HepG2 (cell line): ENCODE measurements around the gene MTHFD1. TPM values are rescaled to one million over a fixed set of nuclear protein-coding genes. Genes with fewer than 3 reads are reported as not detected.

ENCODE experiments used
- ETV5 ChIP-seq: IDR thresholded peaks from 2 replicates; pipeline ENCODE4 v1.6.1; 2018; ENCODE audit warnings: missing biosample characterization, missing genetic modification reagents, inconsistent platforms, borderline replicate concordance
- MIER2 ChIP-seq: IDR thresholded peaks from 2 replicates; pipeline ENCODE4 v1.6.1; 2016; ENCODE audit warnings: missing biosample characterization, missing genetic modification reagents
- NFE2L1 ChIP-seq: sonication (generic); formaldehyde crosslinking; IDR thresholded peaks from 2 replicates; pipeline ENCODE4 v1.4.0; 2020; ENCODE audit warnings: missing genetic modification reagents, mild to moderate bottlenecking, borderline replicate concordance
- NFKB2 ChIP-seq: sonication (generic); formaldehyde crosslinking; IDR thresholded peaks from 2 replicates; pipeline ENCODE4 v1.4.0; 2020; ENCODE audit warnings: missing genetic modification reagents, borderline replicate concordance
- RXRB ChIP-seq: IDR thresholded peaks from 2 replicates; pipeline ENCODE4 v1.6.1; 2016; ENCODE audit warnings: borderline replicate concordance, missing genetic modification reagents, missing compliant biosample characterization
- SALL2 ChIP-seq: sonication (generic); formaldehyde crosslinking; IDR thresholded peaks from 2 replicates; pipeline ENCODE4 v1.8.1; 2023; ENCODE audit warnings: mild to moderate bottlenecking, missing genetic modification reagents, inconsistent platforms
- SNAPC2 ChIP-seq: sonication (generic); formaldehyde crosslinking; IDR thresholded peaks from 2 replicates; pipeline ENCODE4 v1.8.1; 2022; ENCODE audit warnings: mild to moderate bottlenecking, missing genetic modification reagents
- U2AF1 ChIP-seq: fragments of 200-400 bp; formaldehyde crosslinking; optimal IDR thresholded peaks from 2 replicates; pipeline ENCODE3; 2017; ENCODE audit warnings: mild to moderate bottlenecking, low read depth, low read length
- ZBTB21 ChIP-seq: sonication (generic); formaldehyde crosslinking; IDR thresholded peaks from 2 replicates; pipeline ENCODE4 v1.4.0; 2020; ENCODE audit warnings: missing genetic modification reagents
- ZBTB3 ChIP-seq: sonication (generic); formaldehyde crosslinking; IDR thresholded peaks from 2 replicates; pipeline ENCODE4 v1.4.0; 2020; ENCODE audit warnings: low read depth, mild to moderate bottlenecking, moderate library complexity, missing genetic modification reagents, borderline replicate concordance
- ZFP90 ChIP-seq: sonication (generic); formaldehyde crosslinking; IDR thresholded peaks from 2 replicates; pipeline ENCODE4 v1.8.0; 2022; ENCODE audit warnings: missing genetic modification reagents, mild to moderate bottlenecking, inconsistent platforms, borderline replicate concordance
- ZNF367 ChIP-seq: sonication (generic); formaldehyde crosslinking; IDR thresholded peaks from 2 replicates; pipeline ENCODE4 v1.4.0; 2020; ENCODE audit warnings: missing genetic modification reagents, borderline replicate concordance
- ZNF564 ChIP-seq: sonication (generic); formaldehyde crosslinking; IDR thresholded peaks from 2 replicates; pipeline ENCODE4 v1.8.1; 2023; ENCODE audit warnings: mild to moderate bottlenecking, missing genetic modification reagents
- ZSCAN20 ChIP-seq: sonication (generic); formaldehyde crosslinking; IDR thresholded peaks from 2 replicates; pipeline ENCODE4 v1.4.0; 2020; ENCODE audit warnings: missing genetic modification reagents, mild to moderate bottlenecking, borderline replicate concordance
- polyA plus RNA-seq, 8 experiments: library from polyadenylated mRNA; depleted of rRNA in 3 of 8; stranded (reverse) in 7 of 8; unstranded in 1 of 8; fragments of >200 nt; fragmentation: Illumina TruSeq in 4 of 8; extraction: Trizol in 4 of 8; gene quantifications; 2 replicates each; pipeline versions ENCODE4 v1.2.1 to v1.2.3, GENCODE V29; 2011 to 2016; ENCODE audit warnings: low read depth in 4 of 8, missing spikeins in 1 of 8, mixed read lengths in 1 of 8; ENCODE audit not compliant: insufficient read depth in 1 of 8
- total RNA-seq, 5 experiments: library from RNA; depleted of rRNA; stranded (reverse); fragments of >200 nt; fragmentation: Illumina TruSeq; extraction: Trizol; gene quantifications; 2 replicates each; pipeline ENCODE4 v1.2.3, GENCODE V29; 2016; ENCODE audit warnings: low read depth in 1 of 5
- TF ChIP-seq, protein P1 (sequence below): sonication (generic); formaldehyde crosslinking; IDR thresholded peaks from 2 replicates; pipeline ENCODE4 v1.4.0; 2020; ENCODE audit warnings: missing genetic modification reagents
- TF ChIP-seq, protein P2 (sequence below): sonication (generic); formaldehyde crosslinking; IDR thresholded peaks from 2 replicates; pipeline ENCODE4 v1.9.0; 2022; ENCODE audit warnings: low read depth, missing genetic modification reagents
- TF ChIP-seq, protein P3 (sequence below): sonication (generic); formaldehyde crosslinking; IDR thresholded peaks from 2 replicates; pipeline ENCODE4 v1.8.1; 2023; ENCODE audit warnings: mild to moderate bottlenecking, missing genetic modification reagents
- TF ChIP-seq, protein P4 (sequence below): sonication (generic); formaldehyde crosslinking; IDR thresholded peaks from 2 replicates; pipeline ENCODE4 v1.5.0; 2020; ENCODE audit warnings: missing genetic modification reagents
- TF ChIP-seq, protein P5 (sequence below): sonication (generic); formaldehyde crosslinking; IDR thresholded peaks from 2 replicates; pipeline ENCODE4 v1.4.0; 2020; ENCODE audit warnings: missing genetic modification reagents

Gene MTHFD1
- total and polyA plus RNA-seq, 2 of the 13 experiments (the other 11 are each of a cell fraction or from before 2014, with no cell fraction given) = 31.0 to 106 TPM

DNA sequence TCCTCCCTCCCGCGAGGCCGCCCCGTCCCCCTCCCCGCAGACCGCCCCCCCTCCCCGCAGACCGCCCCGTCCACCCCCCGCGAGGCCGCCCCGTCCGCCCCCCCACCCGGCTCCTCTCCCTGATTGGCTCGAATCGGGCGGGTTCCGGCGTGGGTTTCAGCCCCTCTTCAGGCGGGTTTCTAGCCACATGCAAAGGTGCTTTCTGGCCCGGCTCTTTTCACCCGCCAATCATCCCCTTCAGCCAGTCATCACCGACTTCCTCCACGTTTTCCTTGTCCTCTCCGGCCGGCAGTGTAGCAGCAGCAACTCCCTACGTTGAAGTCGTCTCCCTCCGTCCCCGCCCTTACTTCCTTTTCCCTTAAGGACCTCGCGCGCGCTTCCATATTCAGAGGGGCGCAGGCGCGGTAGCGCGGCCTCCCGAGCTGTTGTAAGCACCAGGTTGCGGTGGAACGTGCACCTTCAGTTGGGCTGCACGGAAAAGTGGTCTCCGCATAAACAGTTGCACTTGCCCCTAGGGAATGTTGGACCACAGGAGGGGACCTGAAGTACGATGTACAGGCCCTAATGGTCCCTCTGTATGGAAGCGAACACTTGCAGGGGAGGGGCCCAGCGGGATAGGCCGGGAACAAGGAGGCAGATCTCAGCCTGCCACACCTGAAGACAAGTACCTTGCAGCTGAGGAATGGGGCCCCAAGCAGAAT is 49.4 kb upstream of the MTHFD1 start (continued):
- TF ChIP-seq, protein P1, sequence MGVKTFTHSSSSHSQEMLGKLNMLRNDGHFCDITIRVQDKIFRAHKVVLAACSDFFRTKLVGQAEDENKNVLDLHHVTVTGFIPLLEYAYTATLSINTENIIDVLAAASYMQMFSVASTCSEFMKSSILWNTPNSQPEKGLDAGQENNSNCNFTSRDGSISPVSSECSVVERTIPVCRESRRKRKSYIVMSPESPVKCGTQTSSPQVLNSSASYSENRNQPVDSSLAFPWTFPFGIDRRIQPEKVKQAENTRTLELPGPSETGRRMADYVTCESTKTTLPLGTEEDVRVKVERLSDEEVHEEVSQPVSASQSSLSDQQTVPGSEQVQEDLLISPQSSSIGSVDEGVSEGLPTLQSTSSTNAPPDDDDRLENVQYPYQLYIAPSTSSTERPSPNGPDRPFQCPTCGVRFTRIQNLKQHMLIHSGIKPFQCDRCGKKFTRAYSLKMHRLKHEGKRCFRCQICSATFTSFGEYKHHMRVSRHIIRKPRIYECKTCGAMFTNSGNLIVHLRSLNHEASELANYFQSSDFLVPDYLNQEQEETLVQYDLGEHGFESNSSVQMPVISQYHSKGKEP (CRISPR knock-in tag) = no peak
- TF ChIP-seq, protein P2, sequence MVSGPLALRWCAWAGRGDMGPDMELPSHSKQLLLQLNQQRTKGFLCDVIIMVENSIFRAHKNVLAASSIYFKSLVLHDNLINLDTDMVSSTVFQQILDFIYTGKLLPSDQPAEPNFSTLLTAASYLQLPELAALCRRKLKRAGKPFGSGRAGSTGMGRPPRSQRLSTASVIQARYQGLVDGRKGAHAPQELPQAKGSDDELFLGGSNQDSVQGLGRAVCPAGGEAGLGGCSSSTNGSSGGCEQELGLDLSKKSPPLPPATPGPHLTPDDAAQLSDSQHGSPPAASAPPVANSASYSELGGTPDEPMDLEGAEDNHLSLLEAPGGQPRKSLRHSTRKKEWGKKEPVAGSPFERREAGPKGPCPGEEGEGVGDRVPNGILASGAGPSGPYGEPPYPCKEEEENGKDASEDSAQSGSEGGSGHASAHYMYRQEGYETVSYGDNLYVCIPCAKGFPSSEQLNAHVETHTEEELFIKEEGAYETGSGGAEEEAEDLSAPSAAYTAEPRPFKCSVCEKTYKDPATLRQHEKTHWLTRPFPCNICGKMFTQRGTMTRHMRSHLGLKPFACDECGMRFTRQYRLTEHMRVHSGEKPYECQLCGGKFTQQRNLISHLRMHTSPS (CRISPR knock-in tag) = no peak
- TF ChIP-seq ZFP90 = peak; percentile 44; the same call in 1 of the 2 replicates
- TF ChIP-seq, protein P3, sequence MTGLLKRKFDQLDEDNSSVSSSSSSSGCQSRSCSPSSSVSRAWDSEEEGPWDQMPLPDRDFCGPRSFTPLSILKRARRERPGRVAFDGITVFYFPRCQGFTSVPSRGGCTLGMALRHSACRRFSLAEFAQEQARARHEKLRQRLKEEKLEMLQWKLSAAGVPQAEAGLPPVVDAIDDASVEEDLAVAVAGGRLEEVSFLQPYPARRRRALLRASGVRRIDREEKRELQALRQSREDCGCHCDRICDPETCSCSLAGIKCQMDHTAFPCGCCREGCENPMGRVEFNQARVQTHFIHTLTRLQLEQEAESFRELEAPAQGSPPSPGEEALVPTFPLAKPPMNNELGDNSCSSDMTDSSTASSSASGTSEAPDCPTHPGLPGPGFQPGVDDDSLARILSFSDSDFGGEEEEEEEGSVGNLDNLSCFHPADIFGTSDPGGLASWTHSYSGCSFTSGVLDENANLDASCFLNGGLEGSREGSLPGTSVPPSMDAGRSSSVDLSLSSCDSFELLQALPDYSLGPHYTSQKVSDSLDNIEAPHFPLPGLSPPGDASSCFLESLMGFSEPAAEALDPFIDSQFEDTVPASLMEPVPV (CRISPR knock-in tag) = no peak
- TF ChIP-seq, protein P4, sequence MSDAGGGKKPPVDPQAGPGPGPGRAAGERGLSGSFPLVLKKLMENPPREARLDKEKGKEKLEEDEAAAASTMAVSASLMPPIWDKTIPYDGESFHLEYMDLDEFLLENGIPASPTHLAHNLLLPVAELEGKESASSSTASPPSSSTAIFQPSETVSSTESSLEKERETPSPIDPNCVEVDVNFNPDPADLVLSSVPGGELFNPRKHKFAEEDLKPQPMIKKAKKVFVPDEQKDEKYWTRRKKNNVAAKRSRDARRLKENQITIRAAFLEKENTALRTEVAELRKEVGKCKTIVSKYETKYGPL = no peak
- no peak for TF ChIP-seq ZSCAN20 (CRISPR knock-in tag)
- TF ChIP-seq, protein P5, sequence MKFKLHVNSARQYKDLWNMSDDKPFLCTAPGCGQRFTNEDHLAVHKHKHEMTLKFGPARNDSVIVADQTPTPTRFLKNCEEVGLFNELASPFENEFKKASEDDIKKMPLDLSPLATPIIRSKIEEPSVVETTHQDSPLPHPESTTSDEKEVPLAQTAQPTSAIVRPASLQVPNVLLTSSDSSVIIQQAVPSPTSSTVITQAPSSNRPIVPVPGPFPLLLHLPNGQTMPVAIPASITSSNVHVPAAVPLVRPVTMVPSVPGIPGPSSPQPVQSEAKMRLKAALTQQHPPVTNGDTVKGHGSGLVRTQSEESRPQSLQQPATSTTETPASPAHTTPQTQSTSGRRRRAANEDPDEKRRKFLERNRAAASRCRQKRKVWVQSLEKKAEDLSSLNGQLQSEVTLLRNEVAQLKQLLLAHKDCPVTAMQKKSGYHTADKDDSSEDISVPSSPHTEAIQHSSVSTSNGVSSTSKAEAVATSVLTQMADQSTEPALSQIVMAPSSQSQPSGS (CRISPR knock-in tag) = no peak
- peak; percentile 44; the same call in 1 of the 2 replicates for TF ChIP-seq NFKB2 (CRISPR knock-in tag)
- 0 out of 2 replicates have a peak, but pooled peaks have one; percentile 56 for TF ChIP-seq ZNF564 (CRISPR knock-in tag)
- TF ChIP-seq ETV5 (CRISPR knock-in tag) = no peak
- TF ChIP-seq MIER2 (CRISPR knock-in tag) = no peak
- no peak for TF ChIP-seq RXRB (CRISPR knock-in tag)
- no peak for TF ChIP-seq NFE2L1
- no peak for TF ChIP-seq ZNF367 (CRISPR knock-in tag)
- TF ChIP-seq SALL2 (CRISPR knock-in tag) = no peak
- no peak for TF ChIP-seq ZBTB3 (CRISPR knock-in tag)
- TF ChIP-seq ZBTB21 (CRISPR knock-in tag) = no peak
- TF ChIP-seq SNAPC2 (CRISPR knock-in tag) = no peak
- no peak for TF ChIP-seq U2AF1
